ENCODE measurements around the gene MED17.

MED17 gene

GRCh38 chr11:93852242-93852641 is 68.2 kb downstream of the MED17 start:
- H2AK5ac ChIP-seq (ENCODE audit: low read length): no peak overlapping the region
- no peak for DNase-seq
- H2BK5ac ChIP-seq (ENCODE audit: low read depth, low read length, poor library complexity): no peak overlapping the region
- no peaks in the 10 kb centered on the region for H3K36me3 ChIP-seq (ENCODE audit: control insufficient read depth in 1 of 2, insufficient read depth in 2 of 2, low read length in 2 of 2)
- H3K4me1 ChIP-seq (ENCODE audit: control insufficient read depth in 1 of 2, insufficient read depth in 2 of 2, low read length in 2 of 2): peaks cover 0 to 5% of the 10 kb centered on the region in 2 experiments
- no peak overlapping the region for H3K4me2 ChIP-seq (ENCODE audit: low read length)
- no peak overlapping the region for H3K9ac ChIP-seq (ENCODE audit: low read length)
- H3K79me1 ChIP-seq (ENCODE audit: low read length): no peaks in the 10 kb centered on the region
- H2BK12ac ChIP-seq (ENCODE audit: low read length): no peak overlapping the region
- H3K27me3 ChIP-seq (ENCODE audit: insufficient read depth, low read length): no peaks in the 10 kb centered on the region
- H2AFZ ChIP-seq (ENCODE audit: insufficient read depth, low read length, poor library complexity): no peak overlapping the region
- no peaks in the 10 kb centered on the region for H3K79me2 ChIP-seq (ENCODE audit: control insufficient read depth, insufficient read depth, low read length, poor library complexity)
- H3K4ac ChIP-seq (ENCODE audit: low read depth, low read length): no peak overlapping the region
- no peak overlapping the region for H4K12ac ChIP-seq (ENCODE audit: low read depth, low read length)
- no peak overlapping the region for H4K8ac ChIP-seq (ENCODE audit: low read depth, low read length)
- H3K14ac ChIP-seq (ENCODE audit: low read length): no peak overlapping the region
- H3K4me3 ChIP-seq (ENCODE audit: low read depth, low read length): no peak overlapping the region
- no peak overlapping the region for H3K18ac ChIP-seq (ENCODE audit: low read length)
- H3K23ac ChIP-seq (ENCODE audit: low read length): no peak overlapping the region
- H4K91ac ChIP-seq (ENCODE audit: low read depth, low read length): no peak overlapping the region
- no peak overlapping the region for H2BK120ac ChIP-seq (ENCODE audit: insufficient read depth, low read length, poor library complexity)
- H3K9me3 ChIP-seq (ENCODE audit: insufficient read depth, low read depth, low read length): no peaks in the 10 kb centered on the region
- no CpG with 5 or more reads among the region's 5 CpGs for WGBS (ENCODE audit: extremely low coverage, insufficient coverage, insufficient read length)
- no peak overlapping the region for H3K27ac ChIP-seq (ENCODE audit: low read depth, low read length)

GRCh38 chr11:93857413-93858120 is 73.5 kb downstream of the MED17 start:
- H4K8ac ChIP-seq (ENCODE audit: low read depth, low read length): no peak overlapping the region
- no peak overlapping the region for H3K23ac ChIP-seq (ENCODE audit: low read length)
- no peak overlapping the region for H2BK5ac ChIP-seq (ENCODE audit: low read depth, low read length, poor library complexity)
- no peak overlapping the region for H3K27ac ChIP-seq (ENCODE audit: low read depth, low read length)
- no peak overlapping the region for H3K14ac ChIP-seq (ENCODE audit: low read length)
- H2BK12ac ChIP-seq (ENCODE audit: low read length): no peak overlapping the region
- no CpG with 5 or more reads among the region's 3 CpGs for WGBS (ENCODE audit: extremely low coverage, insufficient coverage, insufficient read length)
- H3K9me3 ChIP-seq (ENCODE audit: insufficient read depth, low read depth, low read length): no peaks in the 10 kb centered on the region
- H3K79me2 ChIP-seq (ENCODE audit: control insufficient read depth, insufficient read depth, low read length, poor library complexity): no peaks in the 10 kb centered on the region
- H3K4me1 ChIP-seq (ENCODE audit: control insufficient read depth in 1 of 2, insufficient read depth in 2 of 2, low read length in 2 of 2): no peaks in the 10 kb centered on the region
- no peak overlapping the region for H2AK5ac ChIP-seq (ENCODE audit: low read length)
- H4K12ac ChIP-seq (ENCODE audit: low read depth, low read length): no peak overlapping the region
- no peak overlapping the region for H3K4ac ChIP-seq (ENCODE audit: low read depth, low read length)
- H3K27me3 ChIP-seq (ENCODE audit: insufficient read depth, low read length): no peaks in the 10 kb centered on the region
- no peaks in the 10 kb centered on the region for H3K79me1 ChIP-seq (ENCODE audit: low read length)
- H3K9ac ChIP-seq (ENCODE audit: low read length): no peak overlapping the region
- H3K18ac ChIP-seq (ENCODE audit: low read length): no peak overlapping the region
- H2AFZ ChIP-seq (ENCODE audit: insufficient read depth, low read length, poor library complexity): no peak overlapping the region
- H3K4me2 ChIP-seq (ENCODE audit: low read length): no peak overlapping the region
- DNase-seq: no peak
- no peaks in the 10 kb centered on the region for H3K36me3 ChIP-seq (ENCODE audit: control insufficient read depth in 1 of 2, insufficient read depth in 2 of 2, low read length in 2 of 2)
- no peak overlapping the region for H2BK120ac ChIP-seq (ENCODE audit: insufficient read depth, low read length, poor library complexity)
- no peak overlapping the region for H3K4me3 ChIP-seq (ENCODE audit: low read depth, low read length)
- H4K91ac ChIP-seq (ENCODE audit: low read depth, low read length): no peak overlapping the region

DNA sequence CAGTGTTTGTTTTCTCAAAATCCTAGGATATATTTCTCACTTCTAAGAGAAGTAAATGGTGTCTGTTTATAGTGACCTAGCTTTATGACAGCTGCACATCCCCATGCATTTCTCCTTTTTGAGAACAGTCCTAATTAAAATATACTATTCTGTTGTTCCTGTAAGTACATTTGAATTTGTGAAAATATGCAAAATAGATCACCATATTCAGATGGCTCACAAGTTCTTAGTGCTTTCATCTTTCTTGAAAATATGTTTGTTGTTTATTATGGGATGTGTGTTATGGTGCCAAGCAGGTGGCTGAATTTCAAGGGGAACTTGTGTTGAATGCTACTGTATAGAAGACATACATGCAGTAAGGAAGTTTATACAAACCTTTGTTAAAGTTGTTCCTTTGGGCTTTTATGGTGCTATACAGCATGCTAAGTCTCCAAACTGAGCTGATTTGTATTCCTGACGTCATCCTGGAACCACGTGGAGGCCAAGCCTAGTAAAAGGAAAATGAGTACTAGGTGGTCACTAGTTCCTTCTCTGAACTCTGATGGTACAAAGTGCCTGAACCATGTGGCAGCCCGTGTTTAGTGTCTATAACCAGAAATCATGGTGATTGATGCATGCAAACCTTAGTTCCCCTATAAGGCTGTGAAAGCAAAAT is 74.2 kb downstream of the MED17 start:
- Histone ChIP-seq H3K4me3 (ENCODE audit: low read depth, low read length) (no peak overlapping the region), H3K18ac (ENCODE audit: low read length) (no peak overlapping the region), H3K14ac (ENCODE audit: low read length) (no peak overlapping the region), H2BK5ac (ENCODE audit: low read depth, low read length, poor library complexity) (no peak overlapping the region), H3K9me3 (ENCODE audit: insufficient read depth, low read depth, low read length) (no peaks in the 10 kb centered on the region), H3K79me1 (ENCODE audit: low read length) (no peaks in the 10 kb centered on the region), H3K9ac (ENCODE audit: low read length) (no peak overlapping the region), H2BK12ac (ENCODE audit: low read length) (no peak overlapping the region), H2AK5ac (ENCODE audit: low read length) (no peak overlapping the region), H3K4me1 (ENCODE audit: control insufficient read depth in 1 of 2, insufficient read depth in 2 of 2, low read length in 2 of 2) (no peaks in the 10 kb centered on the region), H3K36me3 (ENCODE audit: control insufficient read depth in 1 of 2, insufficient read depth in 2 of 2, low read length in 2 of 2) (no peaks in the 10 kb centered on the region), H3K79me2 (ENCODE audit: control insufficient read depth, insufficient read depth, low read length, poor library complexity) (no peaks in the 10 kb centered on the region), H3K4ac (ENCODE audit: low read depth, low read length) (no peak overlapping the region), H3K27me3 (ENCODE audit: insufficient read depth, low read length) (no peaks in the 10 kb centered on the region), H3K23ac (ENCODE audit: low read length) (no peak overlapping the region), H4K12ac (ENCODE audit: low read depth, low read length) (no peak overlapping the region), H3K27ac (ENCODE audit: low read depth, low read length) (no peak overlapping the region), H4K91ac (ENCODE audit: low read depth, low read length) (no peak overlapping the region), H4K8ac (ENCODE audit: low read depth, low read length) (no peak overlapping the region), H2BK120ac (ENCODE audit: insufficient read depth, low read length, poor library complexity) (no peak overlapping the region), H2AFZ (ENCODE audit: insufficient read depth, low read length, poor library complexity) (no peak overlapping the region), H3K4me2 (ENCODE audit: low read length) (no peak overlapping the region)
- no CpG with 5 or more reads among the region's 3 CpGs for WGBS (ENCODE audit: extremely low coverage, insufficient coverage, insufficient read length)
- DNase-seq: no peak

GRCh38 chr11:93861808-93862207 is 77.7 kb downstream of the MED17 start:
- Histone ChIP-seq H3K36me3 (ENCODE audit: control insufficient read depth in 1 of 2, insufficient read depth in 2 of 2, low read length in 2 of 2) (no peaks in the 10 kb centered on the region), H3K27ac (ENCODE audit: low read depth, low read length) (no peak overlapping the region), H3K79me2 (ENCODE audit: control insufficient read depth, insufficient read depth, low read length, poor library complexity) (no peaks in the 10 kb centered on the region), H3K4ac (ENCODE audit: low read depth, low read length) (no peak overlapping the region), H3K14ac (ENCODE audit: low read length) (no peak overlapping the region), H3K4me1 (ENCODE audit: control insufficient read depth in 1 of 2, insufficient read depth in 2 of 2, low read length in 2 of 2) (no peaks in the 10 kb centered on the region), H3K4me3 (ENCODE audit: low read depth, low read length) (no peak overlapping the region), H3K23ac (ENCODE audit: low read length) (no peak overlapping the region), H2AK5ac (ENCODE audit: low read length) (no peak overlapping the region), H3K18ac (ENCODE audit: low read length) (no peak overlapping the region), H2BK120ac (ENCODE audit: insufficient read depth, low read length, poor library complexity) (no peak overlapping the region), H4K91ac (ENCODE audit: low read depth, low read length) (no peak overlapping the region), H3K27me3 (ENCODE audit: insufficient read depth, low read length) (no peaks in the 10 kb centered on the region), H4K8ac (ENCODE audit: low read depth, low read length) (no peak overlapping the region), H2BK12ac (ENCODE audit: low read length) (no peak overlapping the region), H3K9ac (ENCODE audit: low read length) (no peak overlapping the region), H4K12ac (ENCODE audit: low read depth, low read length) (no peak overlapping the region), H3K4me2 (ENCODE audit: low read length) (no peak overlapping the region), H3K9me3 (ENCODE audit: insufficient read depth, low read depth, low read length) (no peaks in the 10 kb centered on the region), H2BK5ac (ENCODE audit: low read depth, low read length, poor library complexity) (no peak overlapping the region), H3K79me1 (ENCODE audit: low read length) (no peaks in the 10 kb centered on the region), H2AFZ (ENCODE audit: insufficient read depth, low read length, poor library complexity) (no peak overlapping the region)
- DNase-seq: no peak
- no CpG with 5 or more reads among the region's 4 CpGs for WGBS (ENCODE audit: extremely low coverage, insufficient coverage, insufficient read length)
